GM12878 (cell line): Measurements from ENCODE around the gene LHX6. TPM values are rescaled to one million over a fixed set of nuclear protein-coding genes. Genes with fewer than 3 reads are reported as not detected.

ENCODE experiments used
- ATAC-seq: fragments of 200-7000 bp; cut with Tn5 transposase; 3 replicates; pipeline ENCODE4 v1.9.1; 2020; ENCODE audit warnings: mild to moderate bottlenecking, moderate library complexity
- BruUV-seq: library from RNA; stranded (reverse); fragments of 400-500 nt; replicated peaks from 2 replicates; lab custom pipeline; 2021; lab: Mats Ljungman, UMichigan
- CTCF ChIA-PET: fragments of 300-600 bp; sonication (Branson Sonifier 250); formaldehyde crosslinking; extraction: SDS; loops from one replicate; lab custom pipeline; 2021; ENCODE audit warnings: inconsistent platforms; lab: Yijun Ruan, JAX
- POLR2A ChIA-PET: fragments of 350-600 bp; formaldehyde crosslinking; extraction: SDS; loops from one replicate; lab custom pipeline; 2021; ENCODE audit warnings: inconsistent platforms; lab: Charles Lee
- RAD21 ChIA-PET: fragments of 300-600 bp; sonication (Branson Sonifier 250); formaldehyde crosslinking; loops from one replicate; lab custom pipeline; 2023; ENCODE audit warnings: antibody characterized with exemption; ENCODE audit not compliant: unreplicated experiment; lab: Charles Lee
- SMC1A ChIA-PET: fragments of 300-600 bp; sonication (Branson Sonifier 250); formaldehyde crosslinking; loops from one replicate; lab custom pipeline; 2023; ENCODE audit not compliant: unreplicated experiment, uncharacterized antibody; lab: Charles Lee
- DNase-seq: peaks from one replicate; pipeline ENCODE4 v3.0.0-alpha.2; 2011; ENCODE audit warnings: low read depth, low spot score
- FAIRE-seq: peaks from 3 replicates; lab custom pipeline; 2011; peaks lifted over from hg19 to GRCh38; lab: Jason Lieb, UNC
- H2AFZ ChIP-seq: 2 replicates; pipeline ENCODE4 v1.6.0; 2011; ENCODE audit warnings: low read depth, low read length, control low read depth; ENCODE audit not compliant: control insufficient read depth
- H3K27ac ChIP-seq: 2 replicates; pipeline ENCODE4 v1.5.1; 2011; ENCODE audit warnings: control low read depth; ENCODE audit not compliant: control insufficient read depth, insufficient read depth
- H3K27me3 ChIP-seq, 2 experiments: replicated peaks in 1 of 2; 2 replicates each; pipeline versions ENCODE4 v1.6.0 to v1.6.1; 2011; ENCODE audit warnings: low read length in 1 of 2; ENCODE audit not compliant: control insufficient read depth in 2 of 2, insufficient read depth in 2 of 2
- H3K36me3 ChIP-seq, 2 experiments: 2 replicates each; pipeline ENCODE4 v1.5.1; 2011; ENCODE audit warnings: low read length in 1 of 2; ENCODE audit not compliant: control insufficient read depth in 2 of 2, insufficient read depth in 2 of 2
- H3K4me1 ChIP-seq: 2 replicates; pipeline ENCODE4 v1.6.1; 2011; ENCODE audit warnings: mild to moderate bottlenecking, low read length, moderate library complexity, mixed read lengths; ENCODE audit not compliant: control insufficient read depth, insufficient read depth
- H3K4me2 ChIP-seq: 2 replicates; pipeline ENCODE4 v1.6.0; 2011; ENCODE audit warnings: control low read depth; ENCODE audit not compliant: control insufficient read depth, insufficient read depth
- H3K4me3 ChIP-seq: fragments of 200-600 bp; sonication (generic); 2 replicates; pipeline ENCODE4 v1.5.1; 2016
- H3K79me2 ChIP-seq: 2 replicates; pipeline ENCODE4 v1.6.0; 2011; ENCODE audit warnings: low read length; ENCODE audit not compliant: control insufficient read depth, insufficient read depth
- H3K9ac ChIP-seq: 2 replicates; pipeline ENCODE4 v1.8.0; 2011; ENCODE audit warnings: low read length, control low read depth, mixed read lengths; ENCODE audit not compliant: control insufficient read depth, insufficient read depth
- H3K9me3 ChIP-seq: replicated peaks from 3 replicates; pipeline ENCODE4 v1.5.1; 2011; ENCODE audit warnings: mild to moderate bottlenecking, low read length; ENCODE audit not compliant: control insufficient read depth, insufficient read depth
- H4K20me1 ChIP-seq: 2 replicates; pipeline ENCODE4 v1.6.0; 2011; ENCODE audit not compliant: control insufficient read depth, insufficient read depth
- BRCA1 ChIP-seq: IDR thresholded peaks from 2 replicates; pipeline ENCODE4 v1.6.1; 2011; ENCODE audit warnings: low read depth, low read length, improper control_type of control experiment
- GATAD2B ChIP-seq: fragments of 450-650 bp; conservative IDR thresholded peaks from 2 replicates; pipeline ENCODE4 v1.6.1; 2017; ENCODE audit warnings: low read depth, mild to moderate bottlenecking, moderate library complexity
- MEF2A ChIP-seq: IDR thresholded peaks from 2 replicates; pipeline ENCODE4 v1.6.1; 2011; ENCODE audit warnings: low read depth, mild to moderate bottlenecking, low read length, moderate library complexity; ENCODE audit not compliant: insufficient read depth
- NBN ChIP-seq: fragments of 450-650 bp; IDR thresholded peaks from 2 replicates; pipeline ENCODE4 v1.6.1; 2016
- NFYB ChIP-seq: IDR thresholded peaks from 2 replicates; pipeline ENCODE4 v1.6.1; 2011; ENCODE audit warnings: low read depth, mild to moderate bottlenecking, low read length, improper control_type of control experiment, moderate library complexity; ENCODE audit not compliant: insufficient read depth
- PML ChIP-seq: IDR thresholded peaks from 2 replicates; pipeline ENCODE4 v1.6.1; 2012; ENCODE audit warnings: low read length, inconsistent platforms
- POLR2A ChIP-seq: IDR thresholded peaks from 2 replicates; pipeline ENCODE4 v1.6.1; 2011; ENCODE audit warnings: low read depth, mild to moderate bottlenecking, low read length
- RAD21 ChIP-seq: IDR thresholded peaks from 2 replicates; pipeline ENCODE4 v1.6.1; 2011; ENCODE audit warnings: mild to moderate bottlenecking, low read depth, low read length, moderate library complexity; ENCODE audit not compliant: insufficient read depth
- RBBP5 ChIP-seq: fragments of 200-600 bp; sonication (generic); conservative IDR thresholded peaks from 2 replicates; pipeline ENCODE4 v1.6.1; 2016
- RUNX3 ChIP-seq: IDR thresholded peaks from 2 replicates; pipeline ENCODE4 v1.6.1; 2012; ENCODE audit warnings: low read length, inconsistent platforms
- SMAD1 ChIP-seq: fragments of 450-650 bp; IDR thresholded peaks from 2 replicates; pipeline ENCODE4 v1.6.1; 2018; ENCODE audit warnings: mild to moderate bottlenecking, low read depth; ENCODE audit not compliant: partially characterized antibody
- ZNF217 ChIP-seq: fragments of 450-650 bp; IDR thresholded peaks from 2 replicates; pipeline ENCODE4 v1.6.1; 2017; ENCODE audit warnings: antibody characterized with exemption, mild to moderate bottlenecking
- ZNF622 ChIP-seq: fragments of 450-650 bp; IDR thresholded peaks from 2 replicates; pipeline ENCODE4 v1.6.1; 2017; ENCODE audit warnings: mild to moderate bottlenecking, inconsistent platforms
- WGBS: methylation state at CpG from one replicate; pipeline ENCODE4 v1.1.6; 2016; ENCODE audit warnings: low lambda C conversion rate; ENCODE audit not compliant: insufficient replicate concordance, insufficient coverage; ENCODE audit errors: missing lambda C conversion rate; 5-methylcytosine and 5-hydroxymethylcytosine counted together
- in situ Hi-C: fragments of 300-500 bp; cut with MboI; formaldehyde crosslinking; loops from 9 replicates; pipeline ENCODE4 v1.14.3; 2018; ENCODE audit warnings: mixed read lengths
- intact Hi-C: fragments of 100-400 bp; cut with micrococcal nuclease; formaldehyde crosslinking; loops from one replicate; pipeline ENCODE4 v1.14.2; 2022; ENCODE audit not compliant: unreplicated experiment
- polyA plus RNA-seq, 11 experiments: library from polyadenylated mRNA; depleted of rRNA in 4 of 11; unstranded in 6 of 11; stranded (reverse) in 5 of 11; fragments of >200 nt; fragmentation: Nextera tagmentation in 4 of 11; fragmentation: Illumina TruSeq in 1 of 11; extraction: Ambion mirVana in 4 of 11; extraction: Trizol in 1 of 11; gene quantifications; 1 replicate in 1 of 11; 2 replicates in 10 of 11; pipeline versions ENCODE4 v1.2.1 to v1.2.3, GENCODE V29; 2011 to 2016; ENCODE audit warnings: inconsistent platforms in 2 of 11, missing spikeins in 2 of 11, low read depth in 1 of 11
- total RNA-seq, 4 experiments: library from RNA; depleted of rRNA in 3 of 4; stranded (reverse); fragments of >200 nt in 3 of 4; fragmentation: Illumina TruSeq in 1 of 4; extraction: Trizol in 1 of 4; gene quantifications; 2 replicates each; pipeline versions ENCODE4 v1.2.1 to v1.2.3, GENCODE V29; 2013 to 2021
- TF ChIP-seq, protein P1 (sequence below): fragments of 450-650 bp; IDR thresholded peaks from 2 replicates; pipeline ENCODE4 v1.6.1; 2014; ENCODE audit warnings: mild to moderate bottlenecking
- TF ChIP-seq, protein P2 (sequence below): fragments of 150-350 bp; IDR thresholded peaks from 2 replicates; pipeline ENCODE4 v1.6.1; 2014; ENCODE audit warnings: mild to moderate bottlenecking, low read depth, low read length
- TF ChIP-seq, protein P3 (sequence below): fragments of 450-650 bp; IDR thresholded peaks from 2 replicates; pipeline ENCODE4 v1.6.1; 2017; ENCODE audit warnings: antibody characterized with exemption, mild to moderate bottlenecking, moderate library complexity
- TF ChIP-seq, protein P4 (sequence below): fragments of 450-650 bp; IDR thresholded peaks from 2 replicates; pipeline ENCODE4 v1.6.1; 2018; ENCODE audit warnings: mild to moderate bottlenecking, low read depth, moderate library complexity; ENCODE audit not compliant: partially characterized antibody

Gene LHX6
- total and polyA plus RNA-seq, 10 of the 15 experiments (the other 5 are each of a cell fraction or from before 2014, with no cell fraction given) = not detected

DNA sequence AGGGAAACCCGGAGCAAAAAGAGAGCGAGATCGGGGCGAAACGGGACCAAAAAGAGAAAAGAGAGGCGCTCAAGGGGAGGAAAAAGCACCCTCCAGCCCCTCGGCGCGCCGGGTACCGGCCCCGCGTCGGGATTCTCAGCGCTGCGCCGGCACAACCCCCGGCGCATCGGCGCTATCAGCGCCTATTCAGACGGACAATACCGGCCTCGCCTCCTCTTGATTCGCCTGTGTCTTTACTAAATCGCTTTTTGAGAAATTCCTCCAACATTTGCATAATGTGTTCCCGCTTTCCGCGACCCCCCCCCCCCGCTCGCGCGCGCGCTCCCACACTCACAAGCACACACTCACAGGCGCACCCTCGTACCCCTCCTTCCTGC is 578 bp downstream of the LHX6 start:
- BruUV-seq = no TSS peak
- intact Hi-C loops (no loop called here), in situ Hi-C loops (no loop called here)
- ChIA-PET RAD21 (no interaction called here), CTCF (no interaction called here), POLR2A (no interaction called here), SMC1A (no interaction called here)
- Histone ChIP-seq H3K4me2 (peak overlapping the region; percentile 48; the same call in 1 of the 2 replicates), H3K36me3 (no peaks in the 10 kb centered on the region), H3K9ac (no peak overlapping the region), H3K27me3 (peaks cover 8 to 27% of the 10 kb centered on the region in 2 experiments), H2AFZ (no peak overlapping the region), H3K4me1 (no peaks in the 10 kb centered on the region), H3K79me2 (no peaks in the 10 kb centered on the region), H3K4me3 (no peak overlapping the region), H4K20me1 (no peaks in the 10 kb centered on the region; the same call in 1 of the 2 replicates), H3K27ac (no peak overlapping the region), H3K9me3 (no peaks in the 10 kb centered on the region)
- DNase-seq (no peak), FAIRE-seq (no peak), ATAC-seq (no peak)
- TF ChIP-seq SMAD1 = no peak
- no peak for TF ChIP-seq RAD21
- TF ChIP-seq ZNF622 = no peak
- TF ChIP-seq RBBP5 = no peak
- TF ChIP-seq, protein P1, sequence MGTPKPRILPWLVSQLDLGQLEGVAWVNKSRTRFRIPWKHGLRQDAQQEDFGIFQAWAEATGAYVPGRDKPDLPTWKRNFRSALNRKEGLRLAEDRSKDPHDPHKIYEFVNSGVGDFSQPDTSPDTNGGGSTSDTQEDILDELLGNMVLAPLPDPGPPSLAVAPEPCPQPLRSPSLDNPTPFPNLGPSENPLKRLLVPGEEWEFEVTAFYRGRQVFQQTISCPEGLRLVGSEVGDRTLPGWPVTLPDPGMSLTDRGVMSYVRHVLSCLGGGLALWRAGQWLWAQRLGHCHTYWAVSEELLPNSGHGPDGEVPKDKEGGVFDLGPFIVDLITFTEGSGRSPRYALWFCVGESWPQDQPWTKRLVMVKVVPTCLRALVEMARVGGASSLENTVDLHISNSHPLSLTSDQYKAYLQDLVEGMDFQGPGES = no peak
- TF ChIP-seq GATAD2B = no peak
- no peak for TF ChIP-seq NFYB
- TF ChIP-seq, protein P2, sequence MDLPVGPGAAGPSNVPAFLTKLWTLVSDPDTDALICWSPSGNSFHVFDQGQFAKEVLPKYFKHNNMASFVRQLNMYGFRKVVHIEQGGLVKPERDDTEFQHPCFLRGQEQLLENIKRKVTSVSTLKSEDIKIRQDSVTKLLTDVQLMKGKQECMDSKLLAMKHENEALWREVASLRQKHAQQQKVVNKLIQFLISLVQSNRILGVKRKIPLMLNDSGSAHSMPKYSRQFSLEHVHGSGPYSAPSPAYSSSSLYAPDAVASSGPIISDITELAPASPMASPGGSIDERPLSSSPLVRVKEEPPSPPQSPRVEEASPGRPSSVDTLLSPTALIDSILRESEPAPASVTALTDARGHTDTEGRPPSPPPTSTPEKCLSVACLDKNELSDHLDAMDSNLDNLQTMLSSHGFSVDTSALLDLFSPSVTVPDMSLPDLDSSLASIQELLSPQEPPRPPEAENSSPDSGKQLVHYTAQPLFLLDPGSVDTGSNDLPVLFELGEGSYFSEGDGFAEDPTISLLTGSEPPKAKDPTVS = no peak
- no peak for TF ChIP-seq NBN
- TF ChIP-seq ZNF217 = no peak
- TF ChIP-seq PML = no peak
- TF ChIP-seq MEF2A = no peak
- no peak for TF ChIP-seq BRCA1
- no peak for TF ChIP-seq POLR2A
- TF ChIP-seq, protein P3, sequence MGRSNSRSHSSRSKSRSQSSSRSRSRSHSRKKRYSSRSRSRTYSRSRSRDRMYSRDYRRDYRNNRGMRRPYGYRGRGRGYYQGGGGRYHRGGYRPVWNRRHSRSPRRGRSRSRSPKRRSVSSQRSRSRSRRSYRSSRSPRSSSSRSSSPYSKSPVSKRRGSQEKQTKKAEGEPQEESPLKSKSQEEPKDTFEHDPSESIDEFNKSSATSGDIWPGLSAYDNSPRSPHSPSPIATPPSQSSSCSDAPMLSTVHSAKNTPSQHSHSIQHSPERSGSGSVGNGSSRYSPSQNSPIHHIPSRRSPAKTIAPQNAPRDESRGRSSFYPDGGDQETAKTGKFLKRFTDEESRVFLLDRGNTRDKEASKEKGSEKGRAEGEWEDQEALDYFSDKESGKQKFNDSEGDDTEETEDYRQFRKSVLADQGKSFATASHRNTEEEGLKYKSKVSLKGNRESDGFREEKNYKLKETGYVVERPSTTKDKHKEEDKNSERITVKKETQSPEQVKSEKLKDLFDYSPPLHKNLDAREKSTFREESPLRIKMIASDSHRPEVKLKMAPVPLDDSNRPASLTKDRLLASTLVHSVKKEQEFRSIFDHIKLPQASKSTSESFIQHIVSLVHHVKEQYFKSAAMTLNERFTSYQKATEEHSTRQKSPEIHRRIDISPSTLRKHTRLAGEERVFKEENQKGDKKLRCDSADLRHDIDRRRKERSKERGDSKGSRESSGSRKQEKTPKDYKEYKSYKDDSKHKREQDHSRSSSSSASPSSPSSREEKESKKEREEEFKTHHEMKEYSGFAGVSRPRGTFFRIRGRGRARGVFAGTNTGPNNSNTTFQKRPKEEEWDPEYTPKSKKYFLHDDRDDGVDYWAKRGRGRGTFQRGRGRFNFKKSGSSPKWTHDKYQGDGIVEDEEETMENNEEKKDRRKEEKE = no peak
- TF ChIP-seq, protein P4, sequence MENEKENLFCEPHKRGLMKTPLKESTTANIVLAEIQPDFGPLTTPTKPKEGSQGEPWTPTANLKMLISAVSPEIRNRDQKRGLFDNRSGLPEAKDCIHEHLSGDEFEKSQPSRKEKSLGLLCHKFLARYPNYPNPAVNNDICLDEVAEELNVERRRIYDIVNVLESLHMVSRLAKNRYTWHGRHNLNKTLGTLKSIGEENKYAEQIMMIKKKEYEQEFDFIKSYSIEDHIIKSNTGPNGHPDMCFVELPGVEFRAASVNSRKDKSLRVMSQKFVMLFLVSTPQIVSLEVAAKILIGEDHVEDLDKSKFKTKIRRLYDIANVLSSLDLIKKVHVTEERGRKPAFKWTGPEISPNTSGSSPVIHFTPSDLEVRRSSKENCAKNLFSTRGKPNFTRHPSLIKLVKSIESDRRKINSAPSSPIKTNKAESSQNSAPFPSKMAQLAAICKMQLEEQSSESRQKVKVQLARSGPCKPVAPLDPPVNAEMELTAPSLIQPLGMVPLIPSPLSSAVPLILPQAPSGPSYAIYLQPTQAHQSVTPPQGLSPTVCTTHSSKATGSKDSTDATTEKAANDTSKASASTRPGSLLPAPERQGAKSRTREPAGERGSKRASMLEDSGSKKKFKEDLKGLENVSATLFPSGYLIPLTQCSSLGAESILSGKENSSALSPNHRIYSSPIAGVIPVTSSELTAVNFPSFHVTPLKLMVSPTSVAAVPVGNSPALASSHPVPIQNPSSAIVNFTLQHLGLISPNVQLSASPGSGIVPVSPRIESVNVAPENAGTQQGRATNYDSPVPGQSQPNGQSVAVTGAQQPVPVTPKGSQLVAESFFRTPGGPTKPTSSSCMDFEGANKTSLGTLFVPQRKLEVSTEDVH = no peak
- no peak for TF ChIP-seq RUNX3
- 5% methylated on average over 37 of the region's 38 CpGs for WGBS
